ENCODE measurements around the gene LDHAL6B. TPM values are rescaled to one million over a fixed set of nuclear protein-coding genes. Genes with fewer than 3 reads are reported as not detected.

The LDHAL6B gene
- total RNA-seq, 2 donors from 2014 or later, result not detected

DNA sequence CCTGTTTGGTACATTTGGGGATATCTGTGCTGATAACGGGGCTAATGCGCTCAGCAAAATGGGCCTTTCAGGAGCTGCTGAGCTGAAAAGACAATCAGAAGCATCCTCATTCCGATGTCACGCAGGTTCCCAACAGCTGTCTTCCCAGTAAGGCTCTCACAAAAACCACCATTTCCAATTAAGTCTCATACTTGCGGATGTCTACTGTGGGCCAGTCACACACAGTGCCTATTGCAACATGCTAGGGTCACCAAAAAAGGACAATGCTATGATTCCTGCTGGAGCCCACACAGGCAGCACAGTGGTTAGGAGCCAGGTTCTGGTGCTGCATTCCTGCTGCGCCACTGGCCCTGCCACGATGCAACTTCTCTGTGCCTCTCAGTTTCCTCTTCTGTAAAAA lies 16.4 kb upstream of the LDHAL6B start:
- no peak overlapping the region for H3K4me3 ChIP-seq
- H3K36me3 ChIP-seq (replicated peaks in 1 of 2; ENCODE audit: insufficient read depth in 1 of 2, low read depth in 2 of 2), result peaks cover 0 to 12% of the 10 kb centered on the region in 2 donors
- no peaks in the 10 kb centered on the region for H3K27me3 ChIP-seq
- H3K9me3 ChIP-seq, result no peaks in the 10 kb centered on the region
- intact Hi-C loops (cut with DNase I), result no loop called here
- TF ChIP-seq POLR2A (IDR thresholded peaks at IDR 0.05), result no peak
- TF ChIP-seq, protein P1, sequence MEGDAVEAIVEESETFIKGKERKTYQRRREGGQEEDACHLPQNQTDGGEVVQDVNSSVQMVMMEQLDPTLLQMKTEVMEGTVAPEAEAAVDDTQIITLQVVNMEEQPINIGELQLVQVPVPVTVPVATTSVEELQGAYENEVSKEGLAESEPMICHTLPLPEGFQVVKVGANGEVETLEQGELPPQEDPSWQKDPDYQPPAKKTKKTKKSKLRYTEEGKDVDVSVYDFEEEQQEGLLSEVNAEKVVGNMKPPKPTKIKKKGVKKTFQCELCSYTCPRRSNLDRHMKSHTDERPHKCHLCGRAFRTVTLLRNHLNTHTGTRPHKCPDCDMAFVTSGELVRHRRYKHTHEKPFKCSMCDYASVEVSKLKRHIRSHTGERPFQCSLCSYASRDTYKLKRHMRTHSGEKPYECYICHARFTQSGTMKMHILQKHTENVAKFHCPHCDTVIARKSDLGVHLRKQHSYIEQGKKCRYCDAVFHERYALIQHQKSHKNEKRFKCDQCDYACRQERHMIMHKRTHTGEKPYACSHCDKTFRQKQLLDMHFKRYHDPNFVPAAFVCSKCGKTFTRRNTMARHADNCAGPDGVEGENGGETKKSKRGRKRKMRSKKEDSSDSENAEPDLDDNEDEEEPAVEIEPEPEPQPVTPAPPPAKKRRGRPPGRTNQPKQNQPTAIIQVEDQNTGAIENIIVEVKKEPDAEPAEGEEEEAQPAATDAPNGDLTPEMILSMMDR (IDR thresholded peaks at IDR 0.05), result no peak
- no peaks in the 10 kb centered on the region for H3K4me1 ChIP-seq
- DNase-seq, result no peak
- H3K27ac ChIP-seq, result no peak overlapping the region
- WGBS, 2 donors, result 90 to 96% methylated on average over 7 of the region's 7 CpGs
- ATAC-seq, result no peak

DNA sequence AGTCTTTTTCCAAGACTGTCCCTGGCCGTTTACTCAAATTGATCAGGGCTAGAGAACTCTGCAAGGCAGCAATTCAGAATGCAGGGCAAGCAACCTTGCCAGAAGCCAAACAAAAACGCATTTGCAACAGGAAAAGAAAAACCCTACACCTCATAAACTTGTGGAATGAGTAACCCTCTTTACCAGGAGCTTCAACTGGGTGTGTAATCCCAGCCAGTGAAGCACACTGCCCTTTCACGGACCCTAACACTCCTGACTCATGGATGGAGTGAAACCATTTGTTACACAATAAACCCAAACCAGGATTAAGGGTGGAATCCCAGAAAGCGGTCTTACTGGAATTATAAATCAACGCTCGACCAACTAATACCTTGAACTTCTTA lies 14.8 kb upstream of the LDHAL6B start:
- H3K4me1 ChIP-seq, result no peaks in the 10 kb centered on the region
- H3K27me3 ChIP-seq, result no peaks in the 10 kb centered on the region
- no peak for TF ChIP-seq POLR2A (IDR thresholded peaks at IDR 0.05)
- TF ChIP-seq, protein P1 (IDR thresholded peaks at IDR 0.05), result no peak
- no peak overlapping the region for H3K4me3 ChIP-seq
- ATAC-seq (no peak), DNase-seq (no peak)
- intact Hi-C loops (cut with DNase I), result no loop called here
- H3K27ac ChIP-seq, result no peak overlapping the region
- 84 to 85% methylated on average over 6 of the region's 6 CpGs for WGBS, 2 donors
- no peaks in the 10 kb centered on the region for H3K9me3 ChIP-seq
- H3K36me3 ChIP-seq (replicated peaks in 1 of 2; ENCODE audit: insufficient read depth in 1 of 2, low read depth in 2 of 2), result peaks cover 0 to 12% of the 10 kb centered on the region in 2 donors

DNA sequence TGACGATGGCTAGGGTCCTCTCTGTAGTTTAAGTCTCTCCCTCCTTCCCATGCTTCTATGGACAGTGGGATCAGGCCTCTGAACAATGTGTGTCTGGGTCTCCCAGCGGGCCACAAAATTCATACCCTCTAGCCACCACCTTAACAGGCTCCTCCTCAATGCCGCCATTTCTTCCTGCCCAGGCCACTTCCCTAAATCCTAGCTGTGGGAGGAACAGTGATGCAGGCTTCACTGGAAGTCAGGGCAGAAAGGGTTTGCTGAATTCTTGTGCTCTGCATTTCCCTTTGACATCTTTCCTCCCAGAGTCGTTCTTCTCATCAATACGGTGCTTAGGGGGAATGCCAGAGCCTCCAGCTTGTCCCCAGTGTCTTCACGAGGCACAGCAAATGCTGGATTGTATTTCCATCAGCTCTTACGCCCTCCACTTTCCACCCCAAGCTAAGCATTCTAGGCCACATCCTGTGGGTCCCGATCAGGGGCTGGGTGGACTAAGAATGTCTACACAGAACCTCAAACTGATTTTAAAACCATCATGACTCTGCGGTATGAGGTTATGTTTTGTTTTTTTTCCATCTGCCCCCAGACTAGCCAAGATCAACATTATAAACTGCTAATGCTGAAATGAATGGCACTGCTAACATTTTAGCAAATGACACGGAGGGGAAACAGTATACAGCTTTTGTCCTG lies 11.9 kb upstream of the LDHAL6B start:
- TF ChIP-seq POLR2A (IDR thresholded peaks at IDR 0.05), result no peak
- TF ChIP-seq, protein P1 (IDR thresholded peaks at IDR 0.05), result no peak
- DNase-seq (no peak), ATAC-seq (no peak)
- intact Hi-C loops (cut with DNase I), result no loop called here
- Histone ChIP-seq H3K4me1 (no peaks in the 10 kb centered on the region), H3K4me3 (no peak overlapping the region), H3K27me3 (no peaks in the 10 kb centered on the region), H3K27ac (no peak overlapping the region), H3K36me3 (replicated peaks in 1 of 2; ENCODE audit: insufficient read depth in 1 of 2, low read depth in 2 of 2) (peaks cover 0 to 7% of the 10 kb centered on the region in 2 donors), H3K9me3 (no peaks in the 10 kb centered on the region)
- WGBS, 2 donors, result 83 to 86% methylated on average over 9 to 10 of the region's 10 CpGs

DNA sequence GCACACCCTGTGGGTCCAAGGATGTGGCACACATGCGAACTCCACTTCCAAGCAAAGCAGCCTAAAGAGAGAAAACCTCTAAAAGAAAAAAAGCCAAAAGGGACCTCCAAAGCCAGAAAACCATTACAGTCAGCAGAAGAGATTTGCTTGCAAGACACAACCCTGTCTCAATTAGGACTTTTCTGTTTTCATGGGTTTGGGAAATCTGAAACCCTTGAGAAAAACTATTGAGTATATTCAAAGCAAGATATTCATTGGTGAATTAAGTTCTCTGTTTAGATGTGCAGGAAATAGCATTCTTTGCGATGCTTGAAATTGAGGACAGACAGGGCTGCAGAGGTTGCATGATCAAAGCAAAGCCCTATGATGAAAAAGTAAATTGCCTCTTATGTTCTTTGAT lies 10.2 kb upstream of the LDHAL6B start:
- no peak overlapping the region for H3K4me3 ChIP-seq
- DNase-seq, result no peak
- no peaks in the 10 kb centered on the region for H3K27me3 ChIP-seq
- no peak for ATAC-seq
- WGBS, 2 donors, result 96 to 98% methylated on average over 2 of the region's 2 CpGs
- intact Hi-C loops (cut with DNase I), result no loop called here
- TF ChIP-seq, protein P1 (IDR thresholded peaks at IDR 0.05), result no peak
- TF ChIP-seq POLR2A (IDR thresholded peaks at IDR 0.05), result no peak
- H3K9me3 ChIP-seq, result no peaks in the 10 kb centered on the region
- no peak overlapping the region for H3K27ac ChIP-seq
- H3K36me3 ChIP-seq (replicated peaks in 1 of 2; ENCODE audit: insufficient read depth in 1 of 2, low read depth in 2 of 2), result peaks cover 0 to 3% of the 10 kb centered on the region in 2 donors
- no peaks in the 10 kb centered on the region for H3K4me1 ChIP-seq

DNA sequence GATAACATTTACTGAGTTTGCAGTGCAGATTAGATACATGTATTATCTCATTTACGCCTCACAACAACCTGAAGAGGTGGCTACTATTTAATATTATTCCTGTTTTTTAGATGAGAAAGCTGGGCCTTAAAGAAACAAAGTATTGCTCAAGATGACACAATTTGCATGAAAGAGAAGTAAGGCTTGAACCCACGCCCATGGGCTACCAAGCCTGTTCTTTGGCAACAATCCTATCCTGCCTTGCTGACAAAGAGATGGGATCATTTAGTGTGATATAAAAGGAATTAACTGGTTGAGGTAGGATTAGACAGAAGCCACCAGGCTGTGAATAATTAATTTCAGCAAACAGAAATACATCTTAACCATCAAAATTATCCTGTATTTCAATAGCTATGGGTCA lies 9.2 kb upstream of the LDHAL6B start:
- Histone ChIP-seq H3K9me3 (no peaks in the 10 kb centered on the region), H3K4me1 (no peaks in the 10 kb centered on the region), H3K4me3 (no peak overlapping the region), H3K27ac (no peak overlapping the region), H3K36me3 (replicated peaks in 1 of 2; ENCODE audit: insufficient read depth in 1 of 2, low read depth in 2 of 2) (peaks cover 0 to 3% of the 10 kb centered on the region in 2 donors), H3K27me3 (no peaks in the 10 kb centered on the region)
- intact Hi-C loops (cut with DNase I), result no loop called here
- ATAC-seq (no peak), DNase-seq (no peak)
- TF ChIP-seq, protein P1 (IDR thresholded peaks at IDR 0.05), result no peak
- 72 to 85% methylated on average over 2 of the region's 2 CpGs for WGBS, 2 donors

All from body of pancreas (tissue), 4 donors.